NCI-H446 (cell line): ENCODE measurements around the gene CACNG4.
"Not testable (repeated sequence)": the region's sequence is repeated elsewhere in the genome, so short reads cannot be mapped to it uniquely, and the experiment has no call there.

Experiments used
- DNase-seq, 2 experiments: peaks; one replicate each; lab custom pipeline; 2025; lab: John Stamatoyannopoulos, UW

The CACNG4 gene

GRCh38 chr17:67018471-67019434, 54.2 kb downstream of the CACNG4 start:
- no peak for DNase-seq

- DNase-seq = no peak
These were observed 55.3 kb downstream of the CACNG4 start for GRCh38 chr17:67019809-67020208.

GRCh38 chr17:67020293-67020766, 55.8 kb downstream of the CACNG4 start:
- peak in 1 of 2 experiments; percentile 5 for DNase-seq

GRCh38 chr17:67021196-67021595, 56.7 kb downstream of the CACNG4 start:
- DNase-seq = no peak

- DNase-seq = no peak
These were observed 57.4 kb downstream of the CACNG4 start for GRCh38 chr17:67021743-67022450.

- no peak for DNase-seq
These were observed 57.9 kb downstream of the CACNG4 start for GRCh38 chr17:67022451-67022810.

GRCh38 chr17:67024736-67025135, 60.2 kb downstream of the CACNG4 start:
- no peak for DNase-seq

- DNase-seq = no peak
These were observed 60.8 kb downstream of the CACNG4 start for GRCh38 chr17:67025216-67025792.

GRCh38 chr17:67026341-67026740, 61.8 kb downstream of the CACNG4 start:
- DNase-seq = no peak

- no peak for DNase-seq
These were observed 62.6 kb downstream of the CACNG4 start for GRCh38 chr17:67027031-67027628.

- DNase-seq = no peak
These were observed 66.1 kb downstream of the CACNG4 start for GRCh38 chr17:67030641-67031040.

GRCh38 chr17:67032382-67032781, 67.9 kb downstream of the CACNG4 start:
- DNase-seq = no peak

- no peak for DNase-seq
These were observed 68.5 kb downstream of the CACNG4 start for GRCh38 chr17:67032985-67033384.

GRCh38 chr17:67033613-67034012, 69.1 kb downstream of the CACNG4 start:
- no peak for DNase-seq

GRCh38 chr17:67035131-67036083, 70.9 kb downstream of the CACNG4 start:
- DNase-seq = no peak

GRCh38 chr17:67038861-67039365, 74.4 kb downstream of the CACNG4 start:
- no peak for DNase-seq

- DNase-seq = no peak
These were observed 76.1 kb downstream of the CACNG4 start for GRCh38 chr17:67040652-67041051.

- DNase-seq = not testable (repeated sequence)
These were observed 76.6 kb downstream of the CACNG4 start for GRCh38 chr17:67041119-67041518.

GRCh38 chr17:67041531-67041930, 77.0 kb downstream of the CACNG4 start:
- DNase-seq = no peak

GRCh38 chr17:67041941-67042899, 77.7 kb downstream of the CACNG4 start:
- DNase-seq = no peak
